Measurements from ENCODE around the gene CDKN2A.
A peak's percentile ranks its signal among the peaks of the same experiment; 100 is the strongest.

The CDKN2A gene

GRCh38 chr9:22008717-22009505 lies 14.7 kb upstream of the CDKN2A start, which contains the start of gene CDKN2B:
CDKN2B (minus strand) TSS chr9:22009305; CDS start chr9:22008953, 352 bp downstream.
- H3K4me3 ChIP-seq (ENCODE audit: control insufficient read depth, low read depth, low read length) = peak within 1 kb of the TSS; percentile 64
- TF ChIP-seq CTCF (IDR thresholded peaks at IDR 0.05; ENCODE audit: control insufficient read depth, insufficient read depth, low read depth, low read length, missing control alignments) = peak; percentile 65
- peak; percentile 87 for DNase-seq (ENCODE audit: low read depth)

GRCh38 chr9:22008384-22008716 lies 14.2 kb upstream of the CDKN2A start:
- DNase-seq (ENCODE audit: low read depth) = no peak
- no peak for TF ChIP-seq CTCF (IDR thresholded peaks at IDR 0.05; ENCODE audit: control insufficient read depth, insufficient read depth, low read depth, low read length, missing control alignments)
- H3K4me3 ChIP-seq (ENCODE audit: control insufficient read depth, low read depth, low read length) = peak overlapping the region; percentile 64

- TF ChIP-seq CTCF (IDR thresholded peaks at IDR 0.05; ENCODE audit: control insufficient read depth, insufficient read depth, low read depth, low read length, missing control alignments) = no peak
- no peak overlapping the region for H3K4me3 ChIP-seq (ENCODE audit: control insufficient read depth, low read depth, low read length)
- DNase-seq (ENCODE audit: low read depth) = no peak
These were observed 11.8 kb upstream of the CDKN2A start for GRCh38 chr9:22005702-22006606.

GRCh38 chr9:22005021-22005701 lies 11.0 kb upstream of the CDKN2A start:
- H3K4me3 ChIP-seq (ENCODE audit: control insufficient read depth, low read depth, low read length) = no peak overlapping the region
- no peak for DNase-seq (ENCODE audit: low read depth)
- TF ChIP-seq CTCF (IDR thresholded peaks at IDR 0.05; ENCODE audit: control insufficient read depth, insufficient read depth, low read depth, low read length, missing control alignments) = no peak

GRCh38 chr9:22002038-22002437 lies 7.8 kb upstream of the CDKN2A start:
- no peak for TF ChIP-seq CTCF (IDR thresholded peaks at IDR 0.05; ENCODE audit: control insufficient read depth, insufficient read depth, low read depth, low read length, missing control alignments)
- H3K4me3 ChIP-seq (ENCODE audit: control insufficient read depth, low read depth, low read length) = no peak overlapping the region
- DNase-seq (ENCODE audit: low read depth) = no peak

- H3K4me3 ChIP-seq (ENCODE audit: control insufficient read depth, low read depth, low read length) = no peak overlapping the region
- DNase-seq (ENCODE audit: low read depth) = no peak
- no peak for TF ChIP-seq CTCF (IDR thresholded peaks at IDR 0.05; ENCODE audit: control insufficient read depth, insufficient read depth, low read depth, low read length, missing control alignments)
These were observed 3.8 kb upstream of the CDKN2A start for GRCh38 chr9:21998026-21998425.
